Skeletal muscle tissue (tissue), 4 donors: ENCODE measurements around the gene GALNT17. TPM values are rescaled to one million over a fixed set of nuclear protein-coding genes. Genes with fewer than 3 reads are reported as not detected.

Experiments
- H3K27ac ChIP-seq: one replicate; pipeline ENCODE4 v1.7.0; 2013; ENCODE audit warnings: mild to moderate bottlenecking, low read depth, low read length, inconsistent platforms
- H3K27me3 ChIP-seq, 3 donors: one replicate each; pipeline ENCODE4 v1.7.0; 2013; ENCODE audit warnings: low read length in 3 of 3; ENCODE audit not compliant: control insufficient read depth in 3 of 3, insufficient read depth in 3 of 3
- H3K36me3 ChIP-seq, 3 donors: one replicate each; pipeline ENCODE4 v1.7.0; 2013; ENCODE audit warnings: low read length in 3 of 3; ENCODE audit not compliant: control insufficient read depth in 3 of 3, insufficient read depth in 3 of 3
- H3K4me1 ChIP-seq, 3 donors: one replicate each; pipeline ENCODE4 v1.7.0; 2013; ENCODE audit warnings: low read length in 3 of 3, mild to moderate bottlenecking in 3 of 3; ENCODE audit not compliant: control insufficient read depth in 3 of 3, insufficient read depth in 3 of 3
- H3K4me3 ChIP-seq, 3 donors: one replicate each; pipeline ENCODE4 v1.7.0; 2013; ENCODE audit warnings: low read length in 3 of 3
- H3K9ac ChIP-seq, 3 donors: one replicate each; pipeline ENCODE4 v1.7.0; 2013; ENCODE audit warnings: low read length in 3 of 3, mild to moderate bottlenecking in 3 of 3, moderate library complexity in 2 of 3, low read depth in 1 of 3
- H3K9me3 ChIP-seq, 3 donors: one replicate each; pipeline ENCODE4 v1.7.0; 2013; ENCODE audit warnings: low read length in 3 of 3; ENCODE audit not compliant: control insufficient read depth in 3 of 3
- total RNA-seq: library from RNA; depleted of rRNA; stranded (reverse); fragments of >200 nt; gene quantifications from one replicate; pipeline ENCODE4 v1.2.3, GENCODE V29; 2014
- donor health status: Osteomylitis.

GALNT17 gene
- total RNA-seq, 1 donor from 2014 or later: 24.5 TPM

- Histone ChIP-seq H3K9me3 (no peaks in the 10 kb centered on the region), H3K4me3 (no peak overlapping the region), H3K27me3 (no peaks in the 10 kb centered on the region), H3K4me1 (peaks cover 0 to 9% (median 0%) of the 10 kb centered on the region in 3 donors), H3K27ac (no peak overlapping the region), H3K36me3 (no peaks in the 10 kb centered on the region), H3K9ac (no peak overlapping the region)
Observed at GRCh38 chr7:71465741-71466189, 333.8 kb downstream of the GALNT17 start.

GRCh38 chr7:71466448-71467145, 334.7 kb downstream of the GALNT17 start:
- no peaks in the 10 kb centered on the region for H3K36me3 ChIP-seq
- H3K9ac ChIP-seq: no peak overlapping the region
- no peaks in the 10 kb centered on the region for H3K27me3 ChIP-seq
- H3K4me1 ChIP-seq: peaks cover 0 to 4% (median 0%) of the 10 kb centered on the region in 3 donors
- no peak overlapping the region for H3K27ac ChIP-seq
- no peak overlapping the region for H3K4me3 ChIP-seq
- H3K9me3 ChIP-seq: no peaks in the 10 kb centered on the region

- no peak overlapping the region for H3K4me3 ChIP-seq
- no peaks in the 10 kb centered on the region for H3K36me3 ChIP-seq
- no peak overlapping the region for H3K27ac ChIP-seq
- H3K9ac ChIP-seq: no peak overlapping the region
- no peaks in the 10 kb centered on the region for H3K4me1 ChIP-seq
- H3K27me3 ChIP-seq: no peaks in the 10 kb centered on the region
- H3K9me3 ChIP-seq: peaks cover 0 to 3% (median 3%) of the 10 kb centered on the region in 3 donors
Observed at GRCh38 chr7:71470326-71470725, 338.4 kb downstream of the GALNT17 start.

GRCh38 chr7:71470830-71471229, 338.9 kb downstream of the GALNT17 start:
- Histone ChIP-seq H3K4me3 (no peak overlapping the region), H3K36me3 (no peaks in the 10 kb centered on the region), H3K9me3 (peaks cover 0 to 3% (median 3%) of the 10 kb centered on the region in 3 donors), H3K4me1 (no peaks in the 10 kb centered on the region), H3K27ac (no peak overlapping the region), H3K9ac (no peak overlapping the region), H3K27me3 (no peaks in the 10 kb centered on the region)

- Histone ChIP-seq H3K4me3 (no peak overlapping the region), H3K27me3 (no peaks in the 10 kb centered on the region), H3K4me1 (no peaks in the 10 kb centered on the region), H3K9me3 (peaks cover 0 to 3% (median 3%) of the 10 kb centered on the region in 3 donors), H3K9ac (no peak overlapping the region), H3K36me3 (no peaks in the 10 kb centered on the region), H3K27ac (no peak overlapping the region)
Observed at GRCh38 chr7:71472962-71473361, 341.0 kb downstream of the GALNT17 start.

DNA sequence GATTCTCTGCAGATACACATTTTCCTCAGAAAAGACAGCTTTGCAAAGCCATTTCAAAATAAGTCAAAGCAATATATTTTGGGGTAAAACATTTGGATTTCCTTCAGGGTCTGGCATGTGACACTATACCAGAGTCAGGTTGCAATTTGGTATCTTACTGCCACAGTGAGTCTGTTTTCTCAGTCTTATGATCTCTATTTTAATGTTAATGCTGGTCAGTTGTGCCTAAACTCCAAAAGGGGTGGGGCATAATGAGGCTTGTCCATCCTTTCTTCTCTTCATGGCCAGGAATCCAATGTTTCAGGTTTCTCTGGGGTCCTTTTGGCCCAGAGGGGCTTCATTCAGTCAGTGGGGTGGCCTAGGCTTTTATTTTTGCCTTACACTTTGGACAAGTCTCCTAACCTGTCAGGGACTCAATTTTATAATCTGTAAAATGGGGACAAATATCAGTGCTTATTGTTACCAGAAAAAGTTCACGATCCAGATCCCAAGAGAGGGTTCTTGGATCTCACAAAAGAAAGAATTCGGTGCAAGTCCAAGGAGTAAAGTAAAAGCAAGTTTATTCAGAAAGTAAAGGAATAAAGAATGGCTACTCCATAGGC, 341.5 kb downstream of the GALNT17 start:
- H3K4me3 ChIP-seq: no peak overlapping the region
- no peaks in the 10 kb centered on the region for H3K4me1 ChIP-seq
- H3K9ac ChIP-seq: no peak overlapping the region
- no peaks in the 10 kb centered on the region for H3K27me3 ChIP-seq
- H3K27ac ChIP-seq: no peak overlapping the region
- H3K36me3 ChIP-seq: no peaks in the 10 kb centered on the region
- peaks cover 0 to 3% (median 3%) of the 10 kb centered on the region in 3 donors for H3K9me3 ChIP-seq

DNA sequence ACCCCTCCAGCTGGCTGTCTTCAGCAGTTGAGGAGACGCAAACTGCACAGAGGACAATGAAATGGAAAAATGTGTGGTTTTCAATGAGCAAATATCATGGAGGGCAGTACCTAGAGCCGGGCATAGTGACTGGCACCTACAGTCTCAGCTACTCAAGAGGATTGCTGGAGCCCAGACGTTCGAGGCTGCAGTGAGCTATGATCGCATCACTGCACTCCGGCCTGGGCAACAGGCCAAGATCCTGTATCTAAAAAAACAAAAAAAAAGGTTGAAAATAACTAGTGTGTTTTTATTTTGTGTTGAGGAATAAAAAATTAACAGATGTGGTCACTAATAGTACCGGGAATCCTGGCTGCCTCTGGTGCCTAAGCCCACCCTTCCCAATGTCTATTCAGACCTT, 345.5 kb downstream of the GALNT17 start:
- Histone ChIP-seq H3K36me3 (no peaks in the 10 kb centered on the region), H3K4me1 (peaks cover 0 to 3% (median 0%) of the 10 kb centered on the region in 3 donors), H3K4me3 (no peak overlapping the region), H3K27me3 (no peaks in the 10 kb centered on the region), H3K9me3 (peaks cover 0 to 3% (median 3%) of the 10 kb centered on the region in 3 donors), H3K27ac (no peak overlapping the region), H3K9ac (no peak overlapping the region)

DNA sequence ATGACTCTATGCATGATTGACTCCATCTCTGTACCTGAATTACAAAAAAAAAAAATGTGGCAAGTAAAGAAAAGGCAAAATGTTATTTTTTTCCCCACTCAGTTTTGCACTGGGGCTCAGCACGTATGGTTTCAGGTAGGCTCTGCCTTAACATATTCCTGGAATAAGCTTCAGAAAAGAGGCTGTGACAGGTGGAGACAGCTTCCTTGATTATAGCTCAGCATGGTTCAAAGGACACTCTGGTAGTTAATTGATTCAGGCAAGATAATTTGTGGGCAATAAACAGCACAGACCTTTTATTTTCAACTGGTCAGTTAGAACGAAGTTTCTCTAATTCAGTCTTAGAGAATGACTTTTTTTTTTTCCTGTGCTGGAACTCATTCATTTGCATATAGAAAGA, 347.3 kb downstream of the GALNT17 start:
- H3K4me1 ChIP-seq: peaks cover 0 to 3% (median 0%) of the 10 kb centered on the region in 3 donors
- no peaks in the 10 kb centered on the region for H3K27me3 ChIP-seq
- H3K4me3 ChIP-seq: no peak overlapping the region
- H3K36me3 ChIP-seq: no peaks in the 10 kb centered on the region
- peaks cover 0 to 3% (median 3%) of the 10 kb centered on the region in 3 donors for H3K9me3 ChIP-seq
- no peak overlapping the region for H3K9ac ChIP-seq
- H3K27ac ChIP-seq: no peak overlapping the region

- Histone ChIP-seq H3K4me1 (peaks cover 0 to 3% (median 0%) of the 10 kb centered on the region in 3 donors), H3K27me3 (no peaks in the 10 kb centered on the region), H3K27ac (no peak overlapping the region), H3K9me3 (no peaks in the 10 kb centered on the region), H3K36me3 (no peaks in the 10 kb centered on the region), H3K9ac (no peak overlapping the region), H3K4me3 (no peak overlapping the region)
Observed at GRCh38 chr7:71480791-71481190, 348.8 kb downstream of the GALNT17 start.

GRCh38 chr7:71482284-71482683, 350.3 kb downstream of the GALNT17 start:
- no peak overlapping the region for H3K9ac ChIP-seq
- no peaks in the 10 kb centered on the region for H3K27me3 ChIP-seq
- H3K36me3 ChIP-seq: no peaks in the 10 kb centered on the region
- no peak overlapping the region for H3K4me3 ChIP-seq
- no peaks in the 10 kb centered on the region for H3K9me3 ChIP-seq
- peaks cover 0 to 3% (median 3%) of the 10 kb centered on the region in 3 donors for H3K4me1 ChIP-seq
- H3K27ac ChIP-seq: no peak overlapping the region
